ENCODE results near the gene RPL10A. TPM values are rescaled to one million over a fixed set of nuclear protein-coding genes. Genes with fewer than 3 reads are reported as not detected.

Gene RPL10A
- total RNA-seq, 6 experiments from 2014 or later = 366 to 446 (median 412) TPM

DNA sequence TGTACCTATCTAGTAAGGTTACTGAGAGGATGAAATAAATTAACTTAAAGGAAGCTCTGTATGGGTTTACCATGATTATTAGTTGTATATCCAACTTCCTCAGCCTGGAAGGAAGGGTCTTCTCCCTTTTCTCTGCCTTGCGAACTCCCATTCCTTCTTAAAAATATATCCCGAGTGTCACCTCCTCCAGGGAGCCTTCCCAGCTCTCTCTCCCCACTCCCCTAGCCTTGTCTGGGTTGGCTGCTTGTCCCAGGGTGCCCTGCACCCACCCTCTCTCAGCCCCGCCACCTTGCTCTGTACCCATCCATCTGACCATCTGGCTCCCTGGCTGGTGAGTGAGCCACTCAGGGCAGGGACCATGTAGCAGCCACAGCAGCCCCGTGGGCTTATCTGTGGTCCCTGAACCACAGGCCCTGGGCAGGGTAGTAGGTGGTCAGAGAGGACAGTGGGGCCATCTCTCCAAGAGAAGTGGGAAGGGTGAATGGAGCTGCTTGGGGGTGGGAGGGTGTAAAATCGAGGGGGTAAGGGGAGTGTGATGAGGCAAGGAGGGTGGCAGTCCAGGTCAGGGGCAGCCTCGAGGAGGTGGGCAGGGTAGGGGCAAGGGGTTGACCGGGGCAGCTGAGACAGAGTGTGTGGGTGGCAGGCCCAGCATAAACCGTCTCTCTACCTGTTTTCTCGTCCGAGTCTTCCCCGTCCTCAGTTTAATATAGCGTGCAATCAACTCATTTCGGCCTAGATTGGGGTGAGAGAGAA is 15.9 kb downstream of the RPL10A start:
- no peak for TF ChIP-seq POLR2A (IDR thresholded peaks at IDR 0.05)
- TF ChIP-seq, protein P1, sequence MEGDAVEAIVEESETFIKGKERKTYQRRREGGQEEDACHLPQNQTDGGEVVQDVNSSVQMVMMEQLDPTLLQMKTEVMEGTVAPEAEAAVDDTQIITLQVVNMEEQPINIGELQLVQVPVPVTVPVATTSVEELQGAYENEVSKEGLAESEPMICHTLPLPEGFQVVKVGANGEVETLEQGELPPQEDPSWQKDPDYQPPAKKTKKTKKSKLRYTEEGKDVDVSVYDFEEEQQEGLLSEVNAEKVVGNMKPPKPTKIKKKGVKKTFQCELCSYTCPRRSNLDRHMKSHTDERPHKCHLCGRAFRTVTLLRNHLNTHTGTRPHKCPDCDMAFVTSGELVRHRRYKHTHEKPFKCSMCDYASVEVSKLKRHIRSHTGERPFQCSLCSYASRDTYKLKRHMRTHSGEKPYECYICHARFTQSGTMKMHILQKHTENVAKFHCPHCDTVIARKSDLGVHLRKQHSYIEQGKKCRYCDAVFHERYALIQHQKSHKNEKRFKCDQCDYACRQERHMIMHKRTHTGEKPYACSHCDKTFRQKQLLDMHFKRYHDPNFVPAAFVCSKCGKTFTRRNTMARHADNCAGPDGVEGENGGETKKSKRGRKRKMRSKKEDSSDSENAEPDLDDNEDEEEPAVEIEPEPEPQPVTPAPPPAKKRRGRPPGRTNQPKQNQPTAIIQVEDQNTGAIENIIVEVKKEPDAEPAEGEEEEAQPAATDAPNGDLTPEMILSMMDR (IDR thresholded peaks at IDR 0.05) = no peak
- H3K36me3 ChIP-seq = peaks cover 0 to 2% (median 0%) of the 10 kb centered on the region in 4 donors
- peaks cover 0 to 9% (median 0%) of the 10 kb centered on the region in 4 donors for H3K4me1 ChIP-seq
- ATAC-seq (no peak), DNase-seq (no peak)
- 87% methylated on average over 9 of the region's 13 CpGs for WGBS (ENCODE audit: insufficient coverage, low coverage, low lambda C conversion rate, missing lambda C conversion rate)
- H3K9me3 ChIP-seq = no peaks in the 10 kb centered on the region
- H3K4me3 ChIP-seq = no peak overlapping the region
- no peak overlapping the region for H3K27ac ChIP-seq
- H3K27me3 ChIP-seq = no peaks in the 10 kb centered on the region
- intact Hi-C loops (cut with DNase I) = no loop called here

DNA sequence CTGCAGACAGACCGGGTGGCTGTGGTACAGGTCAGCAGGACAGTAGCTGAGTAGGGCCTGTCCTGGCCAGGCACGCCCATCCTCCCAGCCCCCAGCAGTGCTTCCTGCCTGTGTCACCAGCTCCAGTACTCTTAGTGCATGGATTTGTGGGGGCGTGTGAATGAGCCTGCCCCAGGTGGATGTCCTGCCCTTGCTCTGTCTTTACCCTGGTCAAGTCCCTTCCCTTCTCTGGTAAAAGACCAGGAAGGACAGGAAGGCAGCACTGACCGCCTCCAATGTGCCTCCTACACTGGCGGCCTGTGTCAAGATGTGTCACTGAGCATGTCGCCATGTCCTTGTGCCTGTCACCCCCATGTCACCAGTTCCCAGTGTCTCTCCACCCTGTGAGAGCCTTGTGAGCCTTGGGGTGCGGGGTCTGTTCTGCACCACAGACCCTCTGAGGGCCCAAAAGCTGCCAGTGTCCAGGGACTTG is 16.8 kb downstream of the RPL10A start:
- Histone ChIP-seq H3K9me3 (no peaks in the 10 kb centered on the region), H3K4me3 (no peak overlapping the region), H3K27ac (no peak overlapping the region), H3K27me3 (no peaks in the 10 kb centered on the region), H3K4me1 (peaks cover 0 to 9% (median 0%) of the 10 kb centered on the region in 4 donors), H3K36me3 (no peaks in the 10 kb centered on the region)
- no CpG with 5 or more reads among the region's 7 CpGs for WGBS (ENCODE audit: insufficient coverage, low coverage, low lambda C conversion rate, missing lambda C conversion rate)
- TF ChIP-seq, protein P1 (IDR thresholded peaks at IDR 0.05) = no peak
- no peak for TF ChIP-seq POLR2A (IDR thresholded peaks at IDR 0.05)
- DNase-seq (no peak), ATAC-seq (peak in 3 of 4 donors; percentile 7 to 41 (median 12))
- intact Hi-C loops (cut with DNase I) = no loop called here

DNA sequence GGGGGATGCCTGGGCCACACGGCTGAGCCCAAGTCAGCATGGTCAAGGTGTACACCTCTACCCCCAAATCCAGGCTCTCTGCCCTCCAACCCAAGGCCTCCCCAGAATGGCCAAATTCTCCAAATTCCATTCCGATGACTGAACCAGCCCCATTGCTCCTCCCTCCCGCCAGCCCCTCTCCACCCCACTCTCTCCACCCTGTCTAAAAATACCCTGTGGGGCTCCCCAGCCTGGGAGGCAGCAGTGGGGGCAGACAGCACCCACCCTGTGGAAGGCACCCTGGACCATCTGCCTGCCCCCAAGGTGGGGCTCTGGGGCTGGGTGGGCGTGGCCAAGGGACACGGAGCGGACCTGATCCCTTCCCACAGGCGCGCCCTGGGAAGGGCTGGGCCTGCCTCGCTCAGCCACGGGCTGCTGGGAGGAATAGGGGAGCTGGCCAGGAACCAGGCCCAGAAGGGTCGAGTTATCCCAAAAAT is 17.2 kb downstream of the RPL10A start:
- Histone ChIP-seq H3K4me1 (peaks cover 0 to 9% (median 0%) of the 10 kb centered on the region in 4 donors), H3K27ac (peak overlapping the region in 2 of 3 donors; percentile 13 to 20), H3K9me3 (no peaks in the 10 kb centered on the region), H3K27me3 (no peaks in the 10 kb centered on the region), H3K36me3 (no peaks in the 10 kb centered on the region), H3K4me3 (no peak overlapping the region)
- intact Hi-C loops (cut with DNase I) = no loop called here
- peak in 3 of 4 donors; percentile 7 to 12 (median 12) for ATAC-seq
- no peak for DNase-seq
- 60% methylated on average over 1 of the region's 11 CpGs for WGBS (ENCODE audit: insufficient coverage, low coverage, low lambda C conversion rate, missing lambda C conversion rate)
- TF ChIP-seq, protein P1 (IDR thresholded peaks at IDR 0.05) = no peak
- no peak for TF ChIP-seq POLR2A (IDR thresholded peaks at IDR 0.05)

DNA sequence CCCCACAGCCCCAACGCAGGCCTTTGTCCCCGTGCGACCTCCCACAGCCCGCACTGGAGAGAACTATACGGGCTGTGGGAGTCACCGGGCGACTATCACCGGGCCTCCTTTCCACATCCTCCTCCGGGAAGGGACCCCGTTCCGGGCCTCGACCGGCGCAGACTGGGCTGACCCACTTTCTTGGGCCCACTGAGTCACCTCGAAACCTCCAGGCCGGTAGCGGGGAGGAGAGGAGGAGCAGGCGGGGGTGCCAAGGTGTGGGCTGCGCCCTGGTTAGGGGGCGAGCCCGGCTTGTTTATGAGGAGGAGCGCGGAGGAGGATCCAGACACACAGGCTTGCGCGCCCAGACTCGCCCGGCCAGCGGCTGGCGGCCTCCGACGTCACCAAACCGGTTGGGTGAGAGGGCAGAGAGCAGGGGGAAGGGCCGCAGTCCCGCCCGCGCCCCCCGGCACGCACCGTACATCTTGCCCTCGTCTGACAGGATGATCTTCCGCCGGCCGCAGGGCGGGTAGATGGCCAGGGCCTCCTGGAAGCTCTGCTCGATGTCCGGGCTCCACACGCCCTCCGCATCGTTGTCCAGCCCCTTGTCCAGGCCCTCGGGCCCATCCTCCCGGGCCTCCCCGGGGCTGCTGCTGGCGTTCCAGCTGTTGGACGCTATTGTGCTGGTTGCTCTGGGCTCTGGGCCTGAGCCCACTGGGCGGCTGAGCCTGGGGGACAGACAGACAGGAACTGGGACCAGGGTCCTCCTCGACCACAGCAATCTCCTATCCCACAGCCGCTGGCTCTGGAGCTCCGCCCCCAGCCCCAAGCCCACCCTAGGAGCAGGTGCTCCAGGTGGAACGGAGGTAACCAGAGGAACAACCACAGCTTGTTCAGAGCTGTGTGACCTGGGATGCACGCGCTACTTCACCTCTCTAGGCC is 18.1 kb downstream of the RPL10A start:
- Histone ChIP-seq H3K36me3 (no peaks in the 10 kb centered on the region), H3K4me3 (no peak overlapping the region), H3K27ac (peak overlapping the region; percentile 13 to 47 (median 20)), H3K27me3 (no peaks in the 10 kb centered on the region), H3K9me3 (no peaks in the 10 kb centered on the region), H3K4me1 (peaks cover 0 to 5% (median 0%) of the 10 kb centered on the region in 4 donors)
- intact Hi-C loops (cut with DNase I) = no loop called here
- DNase-seq = no peak
- WGBS (ENCODE audit: insufficient coverage, low coverage, low lambda C conversion rate, missing lambda C conversion rate) = 87% methylated on average over 5 of the region's 61 CpGs
- ATAC-seq = no peak
- TF ChIP-seq POLR2A (IDR thresholded peaks at IDR 0.05) = no peak
- TF ChIP-seq, protein P1 (IDR thresholded peaks at IDR 0.05) = no peak
